Lung (tissue), 12 donors: Measurements from ENCODE around the gene PMM2. TPM values are rescaled to one million over a fixed set of nuclear protein-coding genes. Genes with fewer than 3 reads are reported as not detected.

ENCODE experiments used
- ATAC-seq: fragments of 200-7000 bp; cut with Tn5 transposase; one replicate; pipeline ENCODE4 v1.9.1; 2020; ENCODE audit warnings: moderate number of reproducible peaks; ENCODE audit not compliant: insufficient read depth, low FRiP score
- DNase-seq, 3 donors: peaks; one replicate each; pipeline ENCODE4 v3.0.0-alpha.2; 2013 to 2017
- H3K27ac ChIP-seq, 2 donors: one replicate each; pipeline ENCODE4 v1.5.1; 2013; ENCODE audit warnings: mild to moderate bottlenecking in 2 of 2, moderate library complexity in 2 of 2, control low read depth in 1 of 2, inconsistent platforms in 1 of 2, low read depth in 1 of 2, low read length in 1 of 2
- H3K27me3 ChIP-seq, 3 donors: one replicate each; pipeline ENCODE4 v1.5.1; 2013; ENCODE audit warnings: low read length in 2 of 3; ENCODE audit not compliant: control insufficient read depth in 3 of 3, insufficient read depth in 3 of 3
- H3K36me3 ChIP-seq, 4 donors: one replicate each; pipeline ENCODE4 v1.5.1; 2013; ENCODE audit warnings: low read length in 4 of 4, mild to moderate bottlenecking in 1 of 4, moderate library complexity in 1 of 4; ENCODE audit not compliant: control insufficient read depth in 4 of 4, insufficient read depth in 4 of 4
- H3K4me1 ChIP-seq, 5 donors: one replicate each; pipeline ENCODE4 v1.5.1; 2013; ENCODE audit warnings: low read length in 5 of 5, mild to moderate bottlenecking in 2 of 5, moderate library complexity in 1 of 5; ENCODE audit not compliant: control insufficient read depth in 5 of 5, insufficient read depth in 5 of 5
- H3K4me3 ChIP-seq: one replicate; pipeline ENCODE4 v1.5.1; 2013; ENCODE audit warnings: mild to moderate bottlenecking, control low read depth, moderate library complexity
- H3K9ac ChIP-seq, 2 donors: one replicate each; pipeline ENCODE4 v1.5.1; 2013; ENCODE audit warnings: low read length in 2 of 2, control low read depth in 1 of 2; ENCODE audit not compliant: insufficient read depth in 1 of 2
- H3K9me3 ChIP-seq, 4 donors: one replicate each; pipeline ENCODE4 v1.5.1; 2013; ENCODE audit warnings: low read length in 3 of 4, mild to moderate bottlenecking in 1 of 4, moderate library complexity in 1 of 4; ENCODE audit not compliant: control insufficient read depth in 4 of 4, insufficient read depth in 3 of 4
- CTCF ChIP-seq: IDR thresholded peaks from 2 replicates; pipeline ENCODE4 v1.5.1; 2012; ENCODE audit warnings: mild to moderate bottlenecking; ENCODE audit errors: control extremely low read depth, extremely low read depth
- WGBS, 2 donors: extraction: QIAGEN DNeasy Blood & Tissue Kit; methylation state at CpG; one replicate each; pipeline ENCODE4 v1.1.7; 2013; 5-methylcytosine and 5-hydroxymethylcytosine counted together
- polyA plus RNA-seq, 2 donors: library from polyadenylated mRNA; stranded (reverse); fragments of 200-250 nt; gene quantifications; one replicate each; pipeline ENCODE4 v1.2.1, GENCODE V29; 2013
- total RNA-seq, 2 donors: library from RNA; depleted of rRNA in 1 of 2; stranded (reverse); fragments of >200 nt in 1 of 2; gene quantifications; one replicate each; pipeline ENCODE4 v1.2.1, GENCODE V29; 2014 to 2021
- donor health status: control.
- donor health status: control.
- donor health status: Bipolar disorder and iron deficiency.
- donor health status: healthy.
- donor health status: DM: yes; HTN: yes; CAD: no.

The PMM2 gene
- total and polyA plus RNA-seq, 4 donors: 27.1 to 40.0 (median 32.0) TPM

GRCh38 chr16:8767176-8767575, 30.5 kb upstream of the PMM2 start:
- Histone ChIP-seq H3K27me3 (no peaks in the 10 kb centered on the region), H3K4me1 (no peaks in the 10 kb centered on the region), H3K4me3 (no peak overlapping the region), H3K9me3 (no peaks in the 10 kb centered on the region), H3K27ac (no peak overlapping the region), H3K9ac (no peak overlapping the region), H3K36me3 (peaks cover 0 to 16% (median 5%) of the 10 kb centered on the region in 4 donors)
- no peak for TF ChIP-seq CTCF
- 95 to 98% methylated on average over 8 of the region's 8 CpGs for WGBS, 2 donors
- DNase-seq (no peak), ATAC-seq (no peak)

- Histone ChIP-seq H3K27me3 (no peaks in the 10 kb centered on the region), H3K36me3 (peaks cover 0 to 21% (median 5%) of the 10 kb centered on the region in 4 donors), H3K27ac (no peak overlapping the region), H3K9ac (no peak overlapping the region), H3K9me3 (no peaks in the 10 kb centered on the region), H3K4me1 (no peaks in the 10 kb centered on the region), H3K4me3 (no peak overlapping the region)
- WGBS, 2 donors: 95 to 96% methylated on average over 12 of the region's 12 CpGs
- ATAC-seq (no peak), DNase-seq (no peak)
- no peak for TF ChIP-seq CTCF
Observed at GRCh38 chr16:8768283-8768682, 29.4 kb upstream of the PMM2 start.

- H3K27ac ChIP-seq: no peak overlapping the region
- no peak overlapping the region for H3K4me3 ChIP-seq
- no peaks in the 10 kb centered on the region for H3K9me3 ChIP-seq
- H3K9ac ChIP-seq: no peak overlapping the region
- peaks cover 0 to 21% (median 5%) of the 10 kb centered on the region in 4 donors for H3K36me3 ChIP-seq
- H3K4me1 ChIP-seq: no peaks in the 10 kb centered on the region
- no peak for DNase-seq
- no peak for ATAC-seq
- H3K27me3 ChIP-seq: no peaks in the 10 kb centered on the region
- WGBS, 2 donors: 86 to 91% methylated on average over 12 of the region's 12 CpGs
- TF ChIP-seq CTCF: no peak
Observed at GRCh38 chr16:8768692-8769091, 28.9 kb upstream of the PMM2 start.

- no peaks in the 10 kb centered on the region for H3K4me1 ChIP-seq
- H3K4me3 ChIP-seq: no peak overlapping the region
- no peak overlapping the region for H3K9ac ChIP-seq
- ATAC-seq (no peak), DNase-seq (no peak)
- no peak overlapping the region for H3K27ac ChIP-seq
- WGBS, 2 donors: 66% methylated on average over 3 of the region's 3 CpGs
- no peaks in the 10 kb centered on the region for H3K9me3 ChIP-seq
- TF ChIP-seq CTCF: no peak
- H3K27me3 ChIP-seq: no peaks in the 10 kb centered on the region
- H3K36me3 ChIP-seq: peaks cover 3 to 17% (median 16%) of the 10 kb centered on the region in 4 donors
Observed at GRCh38 chr16:8773537-8773936, 24.1 kb upstream of the PMM2 start.
